HG03558 (cell line): ENCODE measurements around the gene TK2.

ENCODE experiments used
- ATAC-seq: cut with Tn5 transposase; IDR thresholded peaks from one replicate; pipeline ENCODE4 v1.9.1; 2021; ENCODE audit warnings: moderate number of reproducible peaks; ENCODE audit not compliant: unreplicated experiment; ENCODE audit errors: extremely low read depth

TK2 gene

GRCh38 chr16:66548868-66549267 is 1.1 kb downstream of the TK2 start:
- no peak for ATAC-seq

- no peak for ATAC-seq
Observed at GRCh38 chr16:66548068-66548467, 1.9 kb downstream of the TK2 start.

- ATAC-seq = no peak
Observed at GRCh38 chr16:66547101-66547989, 2.6 kb downstream of the TK2 start.

GRCh38 chr16:66544016-66544757 is 5.7 kb downstream of the TK2 start:
- no peak for ATAC-seq

- ATAC-seq = no peak
Observed at GRCh38 chr16:66543541-66543940, 6.4 kb downstream of the TK2 start.

- ATAC-seq = no peak
Observed at GRCh38 chr16:66542396-66542795, 7.5 kb downstream of the TK2 start.

- ATAC-seq = no peak
Observed at GRCh38 chr16:66541388-66542355, 8.2 kb downstream of the TK2 start.

GRCh38 chr16:66539623-66540469 is 10.1 kb downstream of the TK2 start:
- peak; percentile 73 for ATAC-seq

- no peak for ATAC-seq
Observed at GRCh38 chr16:66538910-66539309, 11.0 kb downstream of the TK2 start.

GRCh38 chr16:66537236-66537635 is 12.7 kb downstream of the TK2 start:
- no peak for ATAC-seq

GRCh38 chr16:66536525-66536924 is 13.4 kb downstream of the TK2 start:
- no peak for ATAC-seq

- ATAC-seq = no peak
Observed at GRCh38 chr16:66534376-66534799, 15.5 kb downstream of the TK2 start.

GRCh38 chr16:66529475-66529874 is 20.4 kb downstream of the TK2 start:
- ATAC-seq = no peak

- no peak for ATAC-seq
Observed at GRCh38 chr16:66528294-66528693, 21.6 kb downstream of the TK2 start.

- ATAC-seq = no peak
Observed at GRCh38 chr16:66525396-66526180, 24.3 kb downstream of the TK2 start.

GRCh38 chr16:66524601-66525164 is 25.2 kb downstream of the TK2 start:
- ATAC-seq = no peak

GRCh38 chr16:66523861-66524354 is 26.0 kb downstream of the TK2 start:
- no peak for ATAC-seq
